ENCODE measurements around the gene KLF1. TPM values are rescaled to one million over a fixed set of nuclear protein-coding genes. Genes with fewer than 3 reads are reported as not detected.
A peak's percentile ranks its signal among the peaks of the same experiment; 100 is the strongest.

The KLF1 gene
- total and polyA plus RNA-seq, 8 donors, result 0.05 to 0.19 (median 0.18) TPM; not detected in 5

DNA sequence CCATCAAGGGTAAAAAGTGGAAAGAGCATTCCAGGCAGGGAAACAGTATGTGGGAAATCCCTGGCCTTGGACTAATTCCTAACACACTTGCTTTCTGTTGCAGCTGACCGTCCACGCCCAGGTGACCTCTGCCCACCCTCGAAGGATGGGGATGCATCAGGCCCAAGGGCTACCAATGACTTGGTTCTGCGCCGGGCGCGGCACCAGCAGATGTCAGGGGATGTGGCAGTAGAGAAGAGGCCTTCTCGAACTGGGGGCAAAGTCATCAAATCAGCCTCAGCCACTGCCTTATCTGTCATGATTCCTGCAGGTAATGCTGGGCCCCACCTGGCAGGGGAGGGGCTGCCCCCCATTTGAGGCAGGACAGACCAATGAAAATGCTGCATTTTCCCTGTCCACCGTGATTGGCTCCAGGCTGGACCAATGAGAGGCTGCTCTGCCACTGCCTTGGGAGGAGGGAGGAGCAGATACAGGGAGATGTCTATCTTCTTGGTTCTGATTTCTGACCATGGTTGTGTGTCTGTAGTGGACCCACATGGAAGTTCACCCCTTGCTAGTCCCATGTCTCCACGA, 18.4 kb downstream of the KLF1 start:
- WGBS, 5 donors, result 91 to 95% (median 92%) methylated on average over 9 to 10 of the region's 10 CpGs
- TF ChIP-seq, protein P1, sequence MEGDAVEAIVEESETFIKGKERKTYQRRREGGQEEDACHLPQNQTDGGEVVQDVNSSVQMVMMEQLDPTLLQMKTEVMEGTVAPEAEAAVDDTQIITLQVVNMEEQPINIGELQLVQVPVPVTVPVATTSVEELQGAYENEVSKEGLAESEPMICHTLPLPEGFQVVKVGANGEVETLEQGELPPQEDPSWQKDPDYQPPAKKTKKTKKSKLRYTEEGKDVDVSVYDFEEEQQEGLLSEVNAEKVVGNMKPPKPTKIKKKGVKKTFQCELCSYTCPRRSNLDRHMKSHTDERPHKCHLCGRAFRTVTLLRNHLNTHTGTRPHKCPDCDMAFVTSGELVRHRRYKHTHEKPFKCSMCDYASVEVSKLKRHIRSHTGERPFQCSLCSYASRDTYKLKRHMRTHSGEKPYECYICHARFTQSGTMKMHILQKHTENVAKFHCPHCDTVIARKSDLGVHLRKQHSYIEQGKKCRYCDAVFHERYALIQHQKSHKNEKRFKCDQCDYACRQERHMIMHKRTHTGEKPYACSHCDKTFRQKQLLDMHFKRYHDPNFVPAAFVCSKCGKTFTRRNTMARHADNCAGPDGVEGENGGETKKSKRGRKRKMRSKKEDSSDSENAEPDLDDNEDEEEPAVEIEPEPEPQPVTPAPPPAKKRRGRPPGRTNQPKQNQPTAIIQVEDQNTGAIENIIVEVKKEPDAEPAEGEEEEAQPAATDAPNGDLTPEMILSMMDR (IDR thresholded peaks at IDR 0.05), result no peak
- no peak for TF ChIP-seq EP300 (IDR thresholded peaks at IDR 0.05)
- TF ChIP-seq POLR2A (IDR thresholded peaks at IDR 0.05), result no peak
- TF ChIP-seq POLR2AphosphoS5 (IDR thresholded peaks at IDR 0.05), result no peak
- Histone ChIP-seq H3K36me3 (peaks cover 0 to 8% (median 3%) of the 10 kb centered on the region in 4 donors), H3K9me3 (no peaks in the 10 kb centered on the region), H3K4me3 (no peak overlapping the region), H3K27ac (no peak overlapping the region), H3K4me1 (peaks cover 13 to 18% (median 16%) of the 10 kb centered on the region in 4 donors), H3K27me3 (peaks cover 0 to 10% (median under 1%) of the 10 kb centered on the region in 3 donors)
- no peak for DNase-seq
- intact Hi-C loops (cut with DNase I; ENCODE audit: low total_unique reads), result no loop called here

DNA sequence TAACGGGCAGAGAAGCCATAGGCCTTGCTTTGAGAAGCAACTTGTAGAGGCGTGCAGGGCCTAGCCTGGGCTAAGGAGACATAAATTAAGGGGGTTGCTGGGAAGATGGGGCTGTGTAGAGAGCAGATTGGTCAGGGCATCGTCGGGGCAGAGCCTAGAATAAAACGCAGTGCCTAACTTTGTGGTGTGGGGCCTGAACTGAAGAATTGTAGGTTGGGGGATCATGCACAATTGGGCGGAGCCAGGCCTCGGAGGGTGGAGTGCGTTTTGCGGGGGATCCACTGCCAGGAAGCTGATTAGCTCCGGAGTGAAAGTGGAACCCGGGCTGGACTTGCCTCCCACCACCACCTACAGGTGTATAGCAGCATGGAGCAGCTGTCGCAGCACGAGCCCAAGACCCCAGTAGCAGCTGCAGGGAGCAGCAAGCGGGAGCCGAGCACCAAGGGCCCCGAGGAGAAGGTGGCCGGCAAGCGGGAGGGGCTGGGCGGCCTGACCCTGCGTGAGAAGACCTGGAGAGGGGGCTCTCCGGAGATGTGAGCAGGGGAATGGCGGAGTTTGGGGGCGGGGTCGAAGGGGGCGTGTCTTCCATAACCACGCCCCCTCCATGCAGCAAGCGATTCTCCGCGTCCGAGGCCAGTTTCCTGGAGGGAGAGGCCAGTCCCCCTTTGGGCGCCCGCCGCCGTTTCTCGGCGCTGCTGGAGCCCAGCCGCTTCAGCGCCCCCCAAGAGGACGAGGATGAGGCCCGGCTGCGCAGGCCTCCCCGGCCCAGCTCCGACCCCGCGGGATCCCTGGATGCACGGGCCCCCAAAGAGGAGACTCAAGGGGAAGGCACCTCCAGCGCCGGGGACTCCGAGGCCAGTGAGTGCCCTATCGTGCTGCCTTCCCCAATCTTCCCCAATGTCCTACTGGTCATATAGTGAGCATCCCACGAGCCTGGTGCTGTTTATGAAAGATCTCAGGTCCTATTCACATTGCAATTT, 19.6 kb downstream of the KLF1 start:
- DNase-seq, result peak; percentile 73 to 92
- Histone ChIP-seq H3K27me3 (peaks cover 0 to 10% (median 2%) of the 10 kb centered on the region in 3 donors), H3K36me3 (no peaks in the 10 kb centered on the region), H3K4me3 (peak overlapping the region; percentile 40 to 52 (median 47)), H3K9me3 (no peaks in the 10 kb centered on the region), H3K4me1 (peaks cover 12 to 14% (median 13%) of the 10 kb centered on the region in 4 donors), H3K27ac (peak overlapping the region in 2 of 5 donors; percentile 21 to 35)
- WGBS, 5 donors, result 8 to 11% (median 8%) methylated on average over 33 to 51 of the region's 51 CpGs
- intact Hi-C loops (cut with DNase I; ENCODE audit: low total_unique reads), result no loop called here
- TF ChIP-seq EP300 (IDR thresholded peaks at IDR 0.05) (no peak), POLR2AphosphoS5 (IDR thresholded peaks at IDR 0.05) (no peak), POLR2A (IDR thresholded peaks at IDR 0.05) (no peak)
- TF ChIP-seq, protein P1 (IDR thresholded peaks at IDR 0.05), result no peak

DNA sequence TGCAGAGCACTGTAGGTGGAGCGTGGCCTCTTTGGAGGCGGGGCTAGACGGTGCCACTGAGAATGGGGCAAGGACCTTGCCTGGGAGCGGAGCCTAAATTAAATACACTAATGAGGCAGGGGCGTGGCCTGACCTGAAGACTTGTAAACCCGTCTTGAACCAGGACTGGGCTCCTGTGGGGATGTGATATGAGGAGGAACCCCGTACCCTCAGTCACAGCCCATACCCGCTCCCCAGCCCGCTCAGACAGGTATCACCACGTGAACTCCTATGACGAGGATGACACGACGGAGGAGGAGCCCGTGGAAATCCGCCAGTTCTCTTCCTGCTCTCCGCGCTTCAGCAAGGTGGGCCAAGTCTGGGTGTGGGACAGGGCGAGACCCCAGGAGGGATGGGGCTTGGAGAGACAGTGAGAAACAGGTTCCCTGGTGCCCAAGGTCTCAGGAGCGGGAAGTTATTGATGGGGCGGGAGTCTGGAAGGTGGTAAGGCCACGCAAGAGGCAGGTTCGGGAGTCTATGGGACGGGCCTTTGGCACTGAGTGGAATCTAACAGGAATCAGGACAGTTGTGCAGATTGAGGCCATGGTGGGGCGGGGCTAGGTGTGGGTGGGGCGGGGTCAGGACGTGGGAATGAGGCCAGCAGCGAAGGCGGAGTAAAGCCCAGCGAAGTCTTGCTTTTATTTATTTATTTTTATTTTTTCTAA, 20.4 kb downstream of the KLF1 start:
- peaks cover 0 to 10% (median 2%) of the 10 kb centered on the region in 3 donors for H3K27me3 ChIP-seq
- peak overlapping the region in 2 of 4 donors; percentile 50 to 52 for H3K4me3 ChIP-seq
- intact Hi-C loops (cut with DNase I; ENCODE audit: low total_unique reads), result no loop called here
- WGBS, 5 donors, result 79 to 82% (median 81%) methylated on average over 29 of the region's 29 CpGs
- peaks cover 12 to 14% (median 13%) of the 10 kb centered on the region in 4 donors for H3K4me1 ChIP-seq
- H3K36me3 ChIP-seq, result no peaks in the 10 kb centered on the region
- DNase-seq, result no peak
- no peak for TF ChIP-seq POLR2A (IDR thresholded peaks at IDR 0.05)
- no peak for TF ChIP-seq EP300 (IDR thresholded peaks at IDR 0.05)
- no peaks in the 10 kb centered on the region for H3K9me3 ChIP-seq
- no peak overlapping the region for H3K27ac ChIP-seq

DNA sequence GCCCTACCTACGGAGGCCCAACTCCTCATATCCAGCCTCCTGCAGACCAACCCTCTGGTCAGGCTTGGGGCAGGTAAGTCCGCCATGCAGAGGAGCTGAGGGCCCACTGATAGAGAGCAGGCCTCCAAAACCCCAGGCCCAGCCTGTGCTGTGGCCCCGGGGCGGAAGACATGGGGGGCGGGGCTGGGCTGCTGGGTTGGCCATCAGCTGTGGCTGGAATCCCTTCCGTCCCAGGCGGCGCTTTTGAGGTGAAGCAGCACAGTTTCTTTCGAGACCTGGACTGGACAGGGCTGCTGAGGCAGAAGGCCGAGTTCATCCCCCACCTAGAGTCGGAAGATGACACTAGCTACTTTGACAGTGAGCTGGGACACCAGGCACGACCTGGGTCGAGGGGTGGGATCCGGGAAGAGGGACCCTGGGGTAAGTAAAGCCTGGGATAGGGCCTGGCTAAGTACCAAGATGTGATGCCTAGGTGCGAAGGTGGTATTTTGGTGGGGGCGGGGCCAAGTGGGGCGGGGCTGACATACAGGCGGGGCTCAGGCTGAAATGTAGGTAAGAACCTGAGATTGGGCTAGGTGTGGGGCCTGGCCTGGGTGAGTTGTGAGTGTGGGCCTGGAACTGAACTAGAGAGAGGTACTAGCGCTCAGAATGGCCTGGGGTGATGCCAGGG, 21.1 kb downstream of the KLF1 start:
- Histone ChIP-seq H3K27ac (no peak overlapping the region), H3K9me3 (no peaks in the 10 kb centered on the region), H3K4me1 (peaks cover 12 to 14% (median 13%) of the 10 kb centered on the region in 4 donors), H3K27me3 (peaks cover 0 to 10% (median 2%) of the 10 kb centered on the region in 3 donors), H3K36me3 (no peaks in the 10 kb centered on the region), H3K4me3 (no peak overlapping the region)
- TF ChIP-seq EP300 (IDR thresholded peaks at IDR 0.05) (no peak), POLR2A (IDR thresholded peaks at IDR 0.05) (no peak), POLR2AphosphoS5 (IDR thresholded peaks at IDR 0.05) (no peak)
- TF ChIP-seq, protein P1 (IDR thresholded peaks at IDR 0.05), result no peak
- no peak for DNase-seq
- 83 to 85% (median 84%) methylated on average over 17 to 19 of the region's 19 CpGs for WGBS, 5 donors
- intact Hi-C loops (cut with DNase I; ENCODE audit: low total_unique reads), result no loop called here
